Tibial nerve (tissue), 4 donors: ENCODE data around the gene GSTT4.
"Not testable (repeated sequence)": the region's sequence is repeated elsewhere in the genome, so short reads cannot be mapped to it uniquely, and the experiment has no call there.

ENCODE experiments used
- CTCF ChIP-seq, 5 experiments: fragments of 200-600 bp in 3 of 5; fragments of 450-650 bp in 2 of 5; sonication (generic) in 3 of 5; IDR thresholded peaks; one replicate each; pipeline ENCODE4 v1.5.1; 2016 to 2019; ENCODE audit warnings: antibody characterized with exemption in 5 of 5, mild to moderate bottlenecking in 3 of 5, moderate library complexity in 2 of 5
- EP300 ChIP-seq, 2 donors: sonication (generic); formaldehyde crosslinking; IDR thresholded peaks; one replicate each; pipeline ENCODE4 v1.6.1; 2017; ENCODE audit warnings: antibody characterized with exemption in 2 of 2, mild to moderate bottlenecking in 1 of 2
- POLR2A ChIP-seq, 2 donors: fragments of 450-650 bp; IDR thresholded peaks; one replicate each; pipeline ENCODE4 v1.6.1; 2017; ENCODE audit warnings: antibody characterized with exemption in 2 of 2, mild to moderate bottlenecking in 2 of 2, moderate library complexity in 2 of 2

GRCh38 chr22:23986089-23986488 lies 19.2 kb downstream of the GSTT4 start:
- not testable (repeated sequence) for TF ChIP-seq CTCF, POLR2A, EP300 (IDR thresholded peaks at IDR 0.05)
